Measurements from ENCODE around the gene PDSS1.
"Not testable (repeated sequence)": the region's sequence is repeated elsewhere in the genome, so short reads cannot be mapped to it uniquely, and the experiment has no call there.

PDSS1 gene

GRCh38 chr10:26739071-26739631 is 41.6 kb downstream of the PDSS1 start:
- no peak for DNase-seq (ENCODE audit: low read depth)

DNA sequence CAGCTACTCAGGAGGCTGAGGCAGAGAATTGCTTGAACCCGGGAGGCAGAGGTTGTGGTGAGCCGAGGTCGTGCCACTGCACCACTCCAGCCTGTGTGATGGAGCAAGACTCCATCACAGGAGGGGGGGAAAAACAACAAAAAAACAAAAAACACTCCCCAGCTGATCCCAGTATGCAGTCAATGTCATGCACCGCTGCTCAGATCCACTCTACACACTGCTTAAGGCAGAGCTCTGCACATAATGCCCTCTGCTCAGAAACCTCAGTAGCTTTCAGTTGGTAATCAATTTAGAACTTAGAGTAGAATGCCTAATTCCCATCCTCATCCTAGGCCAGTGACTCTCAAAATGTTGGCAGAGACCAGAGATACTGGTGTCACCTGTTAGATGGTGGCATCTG is 43.9 kb downstream of the PDSS1 start:
- no peak for DNase-seq (ENCODE audit: low read depth)

- DNase-seq (ENCODE audit: low read depth): no peak
Observed at GRCh38 chr10:26743091-26743490, 45.6 kb downstream of the PDSS1 start.

GRCh38 chr10:26743841-26744240 is 46.3 kb downstream of the PDSS1 start:
- no peak for DNase-seq (ENCODE audit: low read depth)

DNA sequence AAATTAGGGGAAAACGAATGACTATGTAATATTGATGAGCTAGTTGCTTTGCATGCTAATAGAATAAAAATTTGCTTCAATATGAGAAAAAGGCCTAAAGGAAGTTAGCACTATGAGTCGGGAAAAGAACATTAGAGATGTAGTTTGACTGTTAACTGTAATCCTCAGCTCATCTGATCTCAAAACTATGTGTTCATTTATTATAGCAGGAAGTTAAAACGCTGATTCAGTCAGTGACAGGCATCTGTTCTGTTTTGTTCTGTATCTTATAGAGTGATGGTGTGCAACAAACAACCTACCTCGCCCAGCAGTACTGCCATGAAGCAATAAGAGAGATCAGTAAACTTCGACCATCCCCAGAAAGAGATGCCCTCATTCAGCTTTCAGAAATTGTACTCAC is 48.6 kb downstream of the PDSS1 start:
- DNase-seq (ENCODE audit: low read depth): no peak

GRCh38 chr10:26755443-26755903 is 58.0 kb downstream of the PDSS1 start:
- DNase-seq (ENCODE audit: low read depth): no peak

DNA sequence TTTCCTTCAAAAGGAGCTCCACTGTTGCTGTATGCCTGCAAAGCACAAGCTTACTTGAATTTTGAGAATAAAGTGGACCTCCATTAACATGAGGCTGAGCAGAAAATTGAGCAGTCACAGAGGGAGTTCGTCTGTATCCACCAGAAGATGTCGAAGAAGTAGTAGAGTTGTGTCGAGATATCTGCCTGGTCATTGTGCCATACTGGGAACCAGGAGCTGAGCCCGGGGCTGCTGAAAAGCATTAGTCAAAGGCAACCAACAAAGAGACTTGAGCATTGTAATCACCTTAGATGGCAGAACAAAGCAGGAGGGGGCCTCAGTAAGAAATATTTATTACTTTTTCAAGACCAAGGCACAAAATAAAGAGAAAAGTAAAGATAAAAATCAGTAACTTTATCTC is 61.5 kb downstream of the PDSS1 start:
- DNase-seq (ENCODE audit: low read depth): no peak

DNA sequence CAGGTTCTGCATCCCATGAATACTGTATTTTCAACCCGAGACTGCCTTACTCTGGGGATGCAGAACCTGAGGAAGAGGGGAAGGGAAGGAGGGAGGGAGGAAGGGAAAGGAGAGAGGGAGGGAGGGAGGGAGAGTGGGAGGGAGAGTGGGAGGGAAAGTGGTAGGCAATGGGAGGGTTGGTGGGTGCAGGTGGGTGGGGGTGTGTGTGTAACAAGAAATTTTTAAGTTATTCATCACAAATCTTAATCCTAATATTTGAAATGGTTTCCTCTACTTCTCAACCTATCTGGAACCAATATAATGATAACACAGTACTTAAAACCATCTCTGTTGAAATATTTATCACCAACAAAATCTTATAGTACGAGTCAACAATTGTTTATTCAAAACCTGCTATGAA is 68.0 kb downstream of the PDSS1 start:
- DNase-seq (ENCODE audit: low read depth): no peak

DNA sequence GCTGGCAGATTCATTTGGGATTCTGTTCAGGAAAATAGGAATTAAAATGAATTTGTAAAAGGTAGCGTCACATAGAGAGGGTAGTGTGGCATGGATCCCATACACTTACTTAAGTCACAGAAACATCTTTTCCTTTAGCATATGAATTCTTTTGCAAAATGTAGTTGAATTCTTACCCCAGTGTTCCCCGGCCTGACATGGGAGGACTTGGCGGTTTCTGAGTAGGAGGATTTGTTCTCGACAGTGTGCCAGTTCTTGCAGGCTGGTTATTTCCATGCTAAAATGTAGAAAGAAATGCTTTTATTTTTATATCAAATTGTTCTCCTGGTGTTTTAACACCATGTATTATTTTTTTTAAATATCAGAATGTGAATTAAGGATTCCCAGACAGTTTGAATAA is 72.6 kb downstream of the PDSS1 start:
- DNase-seq (ENCODE audit: low read depth): no peak

DNA sequence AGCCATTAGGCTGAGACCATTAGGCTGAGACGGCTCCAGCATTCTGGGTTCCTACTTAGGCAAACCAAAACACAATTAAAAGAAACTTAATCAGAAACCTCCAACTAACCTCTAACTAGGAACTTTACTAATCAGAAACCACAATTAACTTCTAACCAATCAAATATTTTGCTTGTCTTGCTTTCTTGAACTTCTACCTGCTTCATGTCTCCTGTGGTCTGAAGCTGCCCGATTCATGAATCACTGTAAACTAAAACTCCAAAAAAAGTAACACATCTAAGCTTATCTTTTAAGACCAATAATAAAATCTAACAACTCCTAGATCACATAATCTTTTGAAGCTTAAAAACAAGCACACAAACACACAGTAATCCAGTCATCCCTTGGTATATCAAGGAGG is 76.1 kb downstream of the PDSS1 start:
- DNase-seq (ENCODE audit: low read depth): no peak

DNA sequence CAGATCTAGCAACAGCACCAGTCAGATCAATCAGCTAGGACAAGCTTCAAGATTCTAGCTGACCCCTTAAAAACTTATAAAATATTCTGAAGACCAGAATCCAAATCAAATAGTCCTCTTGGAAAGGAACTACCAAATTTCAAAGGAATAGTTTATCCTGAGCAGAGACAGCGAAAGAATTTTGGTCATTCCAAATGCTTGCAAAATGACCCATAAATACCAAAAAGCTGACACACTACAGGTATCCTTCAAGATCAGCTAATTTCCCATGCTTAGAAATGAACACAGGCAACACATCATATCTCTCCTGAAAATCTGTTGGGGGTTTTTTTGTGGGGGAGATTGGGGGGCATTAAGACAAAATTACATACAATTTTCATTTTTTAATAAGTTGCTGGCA is 78.8 kb downstream of the PDSS1 start:
- no peak for DNase-seq (ENCODE audit: low read depth)

DNA sequence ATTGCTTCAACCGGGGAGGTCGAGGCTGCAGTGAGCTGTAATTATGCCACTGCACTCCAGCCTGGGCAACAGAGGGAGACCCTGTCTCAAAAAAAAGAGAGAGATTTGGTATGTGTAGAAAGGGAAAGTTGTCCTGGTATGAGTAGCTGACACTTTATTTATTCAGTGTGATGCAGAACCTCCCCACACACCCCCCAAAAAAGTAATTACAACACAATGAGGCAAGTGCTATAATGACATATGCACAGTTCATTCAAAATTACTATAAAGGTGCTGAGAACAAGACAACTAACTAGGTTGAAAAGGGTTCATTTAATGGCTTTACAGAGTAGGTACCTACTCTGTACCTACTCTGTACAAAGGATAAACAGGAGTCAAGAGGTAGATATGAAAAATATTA is 80.2 kb downstream of the PDSS1 start:
- DNase-seq (ENCODE audit: low read depth): no peak

DNA sequence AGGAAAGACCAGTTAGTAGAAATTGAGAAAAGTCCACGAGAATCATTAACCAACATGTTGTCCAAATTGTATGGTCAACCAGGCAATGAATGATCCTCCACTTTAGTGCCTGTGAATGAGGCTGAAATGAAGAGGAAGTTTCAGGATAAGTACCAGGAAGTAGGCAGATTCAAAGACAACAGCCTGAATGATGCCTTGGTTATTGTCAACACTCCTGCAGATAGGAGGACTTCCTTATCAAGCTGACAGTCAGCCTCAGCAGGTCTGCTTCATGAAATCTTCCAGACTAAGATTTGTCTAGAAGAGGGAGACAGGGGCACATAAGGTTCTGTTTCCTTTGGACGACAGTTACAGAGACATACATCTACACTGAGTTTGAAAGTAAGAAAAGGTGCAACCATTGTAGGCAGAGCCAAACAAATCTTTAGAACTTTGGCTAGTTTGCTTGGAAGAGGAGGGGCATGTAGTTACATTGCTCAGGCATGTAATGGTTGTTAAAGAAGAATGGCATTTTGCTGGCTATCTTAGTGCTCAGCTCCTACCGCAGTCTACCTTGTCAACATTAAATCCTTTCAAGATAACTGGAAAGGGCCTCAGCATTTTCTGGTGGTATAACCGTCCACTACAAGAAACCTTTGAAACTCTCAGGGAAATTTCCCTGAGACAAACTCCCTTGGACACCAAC is 81.8 kb downstream of the PDSS1 start:
- no peak for DNase-seq (ENCODE audit: low read depth)

DNA sequence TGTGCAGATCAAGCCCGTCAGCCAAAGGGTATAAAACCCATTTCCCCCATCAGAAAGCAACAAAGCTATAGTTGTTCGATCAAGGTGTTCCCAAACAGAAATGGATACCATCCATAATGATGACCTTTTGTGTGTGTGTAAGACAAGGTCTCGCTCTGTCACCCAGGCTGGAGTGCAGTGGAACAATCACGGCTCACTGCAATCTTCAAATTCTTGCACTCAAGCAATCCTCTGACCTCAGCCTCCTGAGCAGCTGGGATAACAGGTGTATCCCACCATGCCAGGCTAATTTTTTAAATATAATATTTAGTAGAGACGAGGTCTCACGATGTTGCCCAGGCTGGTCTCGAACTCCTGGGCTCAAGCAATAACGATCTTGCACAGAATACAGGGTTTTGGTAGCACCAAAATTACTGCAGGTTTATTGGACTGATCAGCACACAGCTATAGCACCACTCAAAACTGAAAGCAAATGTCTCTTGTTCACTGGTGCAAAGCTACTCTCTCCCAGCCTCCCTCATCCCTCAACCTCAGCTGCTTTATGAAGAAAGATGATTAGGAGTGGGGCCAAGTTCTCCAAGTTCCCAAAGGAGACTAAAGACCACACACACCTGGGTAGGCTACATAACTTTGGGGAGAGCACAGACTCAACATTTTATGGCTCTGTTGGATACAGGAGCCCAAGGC is 82.7 kb downstream of the PDSS1 start:
- DNase-seq (ENCODE audit: low read depth): no peak

DNA sequence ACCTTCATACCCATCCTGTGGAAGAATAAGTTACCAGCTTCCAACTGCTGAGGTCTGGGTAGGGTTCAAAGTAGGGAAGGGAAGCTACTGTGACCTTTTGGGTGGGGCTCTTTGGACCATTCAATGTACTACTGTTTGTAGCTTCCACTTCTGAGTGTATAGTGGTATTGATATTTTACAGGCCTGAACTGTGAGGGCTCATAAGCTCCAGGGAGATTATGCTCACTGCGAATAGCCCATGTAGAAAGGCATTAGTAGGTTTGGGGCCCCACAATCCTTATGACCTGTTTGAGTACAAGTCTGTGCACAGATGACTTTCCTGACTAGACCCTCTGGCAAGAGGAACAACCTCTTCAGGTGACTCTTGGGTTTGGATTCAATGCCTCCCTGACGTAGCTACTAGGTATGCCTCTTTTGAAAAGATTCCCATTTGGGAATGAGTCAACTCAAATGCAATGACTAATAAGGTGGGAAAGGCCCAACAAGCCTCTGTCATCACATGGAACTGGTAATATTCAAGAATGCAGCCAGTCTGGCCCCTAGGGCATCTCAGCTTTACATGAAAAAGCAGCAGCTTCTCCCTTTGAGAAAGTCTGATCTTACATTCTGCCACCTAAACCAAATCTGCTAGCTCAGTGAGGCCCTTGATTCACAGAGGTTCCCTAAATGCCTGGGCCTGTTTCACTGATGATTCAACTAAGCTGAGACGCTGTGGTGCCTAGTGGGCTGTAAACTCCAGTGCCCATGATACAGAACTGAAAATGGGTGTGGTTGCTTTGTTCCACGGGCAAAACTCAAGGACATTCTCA is 83.5 kb downstream of the PDSS1 start:
- DNase-seq (ENCODE audit: low read depth): no peak

DNA sequence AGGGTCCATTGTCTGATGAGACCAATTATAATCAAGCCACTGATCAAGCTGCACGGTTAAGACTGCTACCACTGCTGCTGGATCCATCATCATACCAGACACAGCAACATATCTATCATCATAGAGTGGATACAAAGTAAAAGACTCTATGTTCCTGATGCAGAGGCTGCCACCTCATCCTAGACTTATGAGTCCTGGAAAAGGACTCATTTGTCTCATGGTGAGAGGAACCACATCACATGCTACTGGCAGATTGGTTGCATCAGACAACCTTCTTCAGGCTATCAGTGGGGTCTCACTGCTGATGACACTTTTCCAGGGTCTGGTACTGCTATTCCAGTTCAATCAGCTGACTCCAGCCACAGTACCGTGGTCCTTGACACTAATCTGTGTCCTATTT is 84.3 kb downstream of the PDSS1 start:
- DNase-seq (ENCODE audit: low read depth): no peak

DNA sequence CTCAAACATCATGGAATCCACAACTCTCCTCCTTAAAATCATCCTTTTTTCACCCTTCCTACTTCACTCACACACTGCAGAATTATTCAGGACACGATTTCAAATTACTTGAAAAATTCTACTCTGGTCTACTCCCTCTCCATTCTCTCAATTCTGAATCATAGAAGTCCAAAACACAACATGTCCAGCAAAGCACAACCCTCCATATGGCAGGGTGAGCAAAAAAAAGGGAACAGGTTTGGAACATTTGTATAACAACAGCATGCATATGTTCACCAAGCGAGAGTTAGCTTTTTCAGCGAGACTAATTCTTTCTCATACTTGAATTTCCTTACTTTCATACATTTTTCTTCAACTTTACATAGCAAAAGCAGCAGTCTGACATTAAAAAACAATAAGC is 89.9 kb downstream of the PDSS1 start:
- DNase-seq (ENCODE audit: low read depth): no peak

DNA sequence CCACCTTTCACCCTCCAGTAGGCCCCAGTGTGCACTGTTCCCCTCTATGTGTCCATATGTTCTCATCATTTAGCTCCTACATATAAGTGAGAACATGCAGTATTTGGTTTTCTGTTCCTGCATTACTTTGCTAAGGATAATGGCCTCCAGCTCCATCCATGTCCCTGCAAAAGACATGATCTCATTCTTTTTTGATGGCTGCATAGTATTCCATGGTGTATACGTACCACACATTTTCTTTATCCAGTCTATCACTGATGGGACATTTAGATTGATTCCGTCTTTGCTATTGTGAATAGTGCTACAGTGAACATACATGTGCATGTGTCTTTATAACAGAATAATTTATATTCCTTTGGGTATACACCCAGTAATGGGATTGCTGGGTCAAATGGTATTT is 92.3 kb downstream of the PDSS1 start:
- DNase-seq (ENCODE audit: low read depth): not testable (repeated sequence)

DNA sequence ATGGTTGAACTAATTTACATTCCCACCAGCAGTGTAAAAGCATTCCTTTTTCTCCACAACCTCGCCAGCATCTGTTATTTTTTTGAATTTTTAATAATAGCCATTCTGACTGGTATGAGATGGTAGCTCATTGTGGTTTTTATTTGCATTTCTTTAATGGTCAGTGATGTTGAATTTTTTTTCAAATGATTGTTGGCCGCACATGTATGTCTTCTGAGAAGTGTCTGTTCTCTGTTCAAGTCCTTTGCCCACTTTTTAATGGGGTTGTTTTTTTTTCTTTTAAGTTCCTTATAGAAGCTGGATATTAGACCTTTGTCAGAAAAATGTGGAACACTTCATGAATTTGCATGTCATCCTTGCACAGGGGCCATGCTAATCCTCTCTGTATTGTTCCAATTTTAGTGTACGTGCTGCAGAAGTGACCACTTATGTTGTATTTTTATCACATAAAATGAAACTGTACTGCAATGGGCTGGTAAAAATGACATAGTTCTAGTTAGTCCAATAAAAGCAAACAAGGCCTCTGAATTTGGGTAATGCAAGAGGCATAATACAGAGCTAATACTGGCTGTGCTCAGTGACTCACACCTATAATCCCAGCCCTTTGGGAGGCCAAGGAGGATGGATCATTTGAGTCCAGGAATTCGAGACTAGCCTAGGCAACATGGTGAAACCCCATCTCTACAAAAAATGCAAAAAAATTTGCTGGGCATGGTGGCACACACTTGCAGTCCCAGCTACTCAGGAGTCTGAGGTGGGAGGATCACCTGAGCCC is 92.9 kb downstream of the PDSS1 start:
- DNase-seq (ENCODE audit: low read depth): no peak

- DNase-seq (ENCODE audit: low read depth): no peak
Observed at GRCh38 chr10:26792758-26793495, 95.4 kb downstream of the PDSS1 start.
